GM18861 (cell line): ENCODE measurements around the gene TXNRD1.
A peak's percentile ranks its signal among the peaks of the same experiment; 100 is the strongest.
"Not testable (repeated sequence)": the region's sequence is repeated elsewhere in the genome, so short reads cannot be mapped to it uniquely, and the experiment has no call there.

Experiments
- ATAC-seq: cut with Tn5 transposase; IDR thresholded peaks from one replicate; pipeline ENCODE4 v1.9.1; 2021; ENCODE audit not compliant: unreplicated experiment

TXNRD1 gene

GRCh38 chr12:104215638-104216297 lies at the start of gene TXNRD1:
TXNRD1 (plus strand) TSS chr12:104215779; CDS start chr12:104215803, 24 bp downstream.
- peak; percentile 91 for ATAC-seq

- ATAC-seq: no peak
Measured at GRCh38 chr12:104165801-104166200, 49.8 kb upstream of the TXNRD1 start.

DNA sequence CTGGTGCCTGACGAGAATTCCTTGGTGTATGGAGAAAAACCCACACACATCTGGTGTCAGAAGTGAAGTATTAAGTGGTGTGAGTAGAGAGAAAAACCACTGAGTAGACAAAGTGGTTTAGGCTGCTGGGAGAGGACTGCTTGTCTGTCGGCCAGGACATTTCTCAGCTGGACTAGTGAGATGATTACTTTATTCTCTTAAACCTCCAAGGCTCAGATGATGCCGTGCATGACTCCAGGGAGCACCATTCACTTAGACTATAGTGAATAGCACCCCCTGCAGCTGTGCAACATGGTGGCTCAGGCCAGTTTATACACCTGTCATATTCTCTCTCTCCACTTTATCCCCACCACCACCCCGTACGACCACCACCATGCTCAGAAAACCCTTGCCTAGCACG lies 49.1 kb upstream of the TXNRD1 start:
- no peak for ATAC-seq

DNA sequence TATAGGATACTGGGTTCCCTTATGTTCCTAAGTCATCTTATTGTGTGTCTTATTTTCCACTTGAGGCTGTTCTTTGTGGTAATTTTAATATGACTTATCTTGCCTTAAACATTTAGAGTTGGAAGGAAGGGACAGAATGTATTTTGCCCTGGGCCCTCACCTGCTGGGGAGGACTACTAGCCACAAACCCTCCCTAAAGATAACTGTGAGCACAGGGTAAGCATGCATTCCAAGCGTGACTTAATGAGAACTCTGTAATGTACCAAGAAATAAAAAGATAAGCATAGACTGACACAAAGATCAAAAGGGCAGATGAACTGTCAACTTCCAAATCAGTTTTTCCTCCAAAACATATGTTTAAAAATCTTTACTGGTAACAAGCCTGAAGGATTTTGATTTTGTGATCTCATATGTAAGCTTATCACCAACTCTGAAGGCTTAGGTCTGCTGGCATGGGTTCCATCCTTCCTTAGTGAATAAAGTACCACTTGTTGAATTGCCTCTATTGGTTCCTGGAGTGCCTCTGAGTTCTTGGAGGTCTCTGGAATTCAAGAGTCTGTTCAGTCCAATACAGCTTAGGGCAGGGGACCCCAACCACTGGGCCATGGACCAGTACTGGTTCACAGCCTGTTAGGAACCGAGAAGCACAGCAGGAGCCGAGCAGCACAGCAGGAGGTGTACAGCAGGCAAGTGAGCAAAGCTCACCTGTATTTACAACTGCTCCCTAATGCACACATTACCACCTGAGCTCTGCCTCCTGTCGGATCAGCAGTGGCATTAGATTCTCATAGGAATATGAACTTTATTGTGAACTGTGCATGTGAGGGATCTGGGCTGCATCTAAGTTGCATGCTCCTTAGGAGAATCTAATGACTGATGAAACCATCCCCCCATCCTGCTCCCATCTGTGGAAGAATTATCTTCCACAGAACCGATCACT lies 47.8 kb upstream of the TXNRD1 start:
- ATAC-seq: no peak

DNA sequence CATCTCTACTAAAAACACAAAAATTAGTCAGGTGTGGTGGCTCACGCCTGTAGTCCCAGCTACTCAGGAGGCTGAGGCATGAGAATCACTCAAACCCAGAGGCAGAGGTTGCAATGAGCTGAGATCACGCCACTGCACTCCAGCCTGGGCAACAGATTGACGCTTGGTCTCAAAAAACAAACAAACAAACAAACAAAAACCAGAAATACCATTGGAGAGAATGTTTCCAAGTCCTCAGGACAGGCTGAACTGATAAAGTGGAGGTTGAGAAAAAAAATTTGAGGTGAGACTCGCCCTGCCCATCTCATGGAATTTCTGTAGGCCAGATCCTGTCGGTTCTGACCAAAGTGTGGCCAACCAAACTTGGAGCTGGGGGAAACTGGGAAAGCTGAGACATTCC lies 47.0 kb upstream of the TXNRD1 start:
- ATAC-seq: no peak

GRCh38 chr12:104171785-104172569 lies 43.6 kb upstream of the TXNRD1 start:
- ATAC-seq: no peak

GRCh38 chr12:104172570-104172947 lies 43.0 kb upstream of the TXNRD1 start:
- no peak for ATAC-seq

DNA sequence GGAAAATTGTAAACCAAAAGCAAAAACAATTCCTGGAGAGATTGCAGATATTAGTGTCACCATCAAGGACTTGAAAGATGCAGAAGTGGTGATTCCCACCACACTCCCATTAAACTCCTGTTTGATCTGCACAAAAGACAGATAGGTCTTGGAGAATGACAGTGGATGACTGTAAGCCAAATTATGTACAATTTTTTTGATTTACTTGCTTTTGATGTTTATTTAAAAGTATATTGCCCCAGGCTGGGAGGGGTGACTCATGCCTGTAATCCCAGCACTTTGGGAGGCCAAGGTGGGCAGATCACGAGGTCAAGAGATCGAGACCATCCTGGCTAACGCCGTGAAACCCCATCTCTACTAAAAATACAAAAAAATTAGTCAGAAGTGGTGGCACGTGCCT lies 41.8 kb upstream of the TXNRD1 start:
- ATAC-seq: not testable (repeated sequence)

GRCh38 chr12:104175726-104176247 lies 39.8 kb upstream of the TXNRD1 start:
- ATAC-seq: no peak

DNA sequence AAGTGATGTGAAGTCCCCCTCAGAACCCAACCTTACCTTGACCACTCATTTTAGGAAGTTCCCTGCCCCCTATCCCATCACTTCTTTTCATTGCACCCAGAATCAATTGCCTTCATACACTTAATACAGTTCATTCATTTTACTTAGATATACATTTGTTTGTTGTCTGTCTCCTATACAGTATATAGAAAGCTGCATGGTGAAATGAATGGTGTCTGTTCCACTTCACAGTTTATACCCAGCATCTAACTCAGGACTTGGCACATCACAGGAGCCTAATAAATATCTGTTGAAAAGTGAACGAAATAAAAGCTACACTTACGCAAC lies 38.3 kb upstream of the TXNRD1 start:
- ATAC-seq: no peak

DNA sequence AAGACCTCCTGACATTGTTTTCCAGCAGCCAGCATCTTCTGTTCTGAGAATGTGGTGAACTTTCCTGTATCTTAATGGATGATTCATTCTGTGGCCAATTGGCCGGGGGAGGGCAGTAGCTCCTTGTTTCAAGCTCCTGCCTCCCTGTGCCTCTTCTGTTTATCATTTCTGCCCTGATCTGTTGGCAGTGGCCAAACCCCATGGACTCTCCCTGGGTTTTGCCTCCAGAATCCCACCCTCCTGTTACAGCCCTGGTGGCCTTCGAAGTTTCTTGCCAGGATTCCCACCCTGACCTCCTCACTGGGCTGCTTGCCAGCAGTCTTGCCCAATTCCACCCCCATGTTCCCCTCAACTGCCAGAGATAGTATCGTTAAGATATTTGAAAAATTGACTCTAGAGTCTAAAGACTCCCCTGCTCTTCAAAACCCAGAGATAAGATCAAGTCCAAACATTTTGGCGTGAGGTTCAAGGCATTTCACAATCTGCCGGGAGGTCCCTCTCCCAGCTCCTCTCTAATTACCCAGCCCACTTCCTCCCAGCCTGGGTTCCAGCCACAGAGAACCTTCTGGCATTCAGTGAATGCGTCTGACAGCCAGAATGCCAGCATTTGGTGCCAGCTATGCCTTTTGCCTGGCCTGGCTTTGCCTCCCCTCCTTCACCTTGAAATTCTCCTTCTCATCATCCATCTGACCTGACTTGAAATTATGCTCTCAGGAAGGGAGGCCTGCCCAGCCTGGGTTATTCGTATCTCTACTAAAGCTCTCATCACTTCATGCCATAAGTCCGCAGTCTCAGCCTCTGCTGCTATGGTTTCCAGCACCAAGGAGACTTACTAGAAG lies 37.7 kb upstream of the TXNRD1 start:
- no peak for ATAC-seq

- ATAC-seq: no peak
Measured at GRCh38 chr12:104180374-104180773, 35.2 kb upstream of the TXNRD1 start.

GRCh38 chr12:104181313-104181712 lies 34.3 kb upstream of the TXNRD1 start:
- no peak for ATAC-seq

DNA sequence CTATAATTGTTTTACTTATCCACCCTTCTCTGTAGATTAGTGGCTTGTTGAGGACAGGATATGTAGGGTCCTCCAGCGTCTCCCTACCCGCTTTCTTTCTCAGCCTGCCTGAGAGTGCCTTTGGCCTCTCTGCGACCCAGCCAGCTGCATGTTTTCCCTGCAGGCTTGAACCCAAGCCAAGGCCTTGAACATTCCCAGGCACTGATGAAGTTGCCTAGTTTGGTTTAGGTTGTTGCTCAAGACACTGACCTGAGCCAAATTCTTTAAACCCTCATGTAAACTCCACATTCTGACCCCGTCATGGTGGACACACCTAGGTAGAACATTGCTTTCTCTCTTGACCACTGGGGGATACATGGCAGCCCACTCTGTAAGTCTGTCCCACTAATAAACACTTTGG lies 33.4 kb upstream of the TXNRD1 start:
- ATAC-seq: no peak

DNA sequence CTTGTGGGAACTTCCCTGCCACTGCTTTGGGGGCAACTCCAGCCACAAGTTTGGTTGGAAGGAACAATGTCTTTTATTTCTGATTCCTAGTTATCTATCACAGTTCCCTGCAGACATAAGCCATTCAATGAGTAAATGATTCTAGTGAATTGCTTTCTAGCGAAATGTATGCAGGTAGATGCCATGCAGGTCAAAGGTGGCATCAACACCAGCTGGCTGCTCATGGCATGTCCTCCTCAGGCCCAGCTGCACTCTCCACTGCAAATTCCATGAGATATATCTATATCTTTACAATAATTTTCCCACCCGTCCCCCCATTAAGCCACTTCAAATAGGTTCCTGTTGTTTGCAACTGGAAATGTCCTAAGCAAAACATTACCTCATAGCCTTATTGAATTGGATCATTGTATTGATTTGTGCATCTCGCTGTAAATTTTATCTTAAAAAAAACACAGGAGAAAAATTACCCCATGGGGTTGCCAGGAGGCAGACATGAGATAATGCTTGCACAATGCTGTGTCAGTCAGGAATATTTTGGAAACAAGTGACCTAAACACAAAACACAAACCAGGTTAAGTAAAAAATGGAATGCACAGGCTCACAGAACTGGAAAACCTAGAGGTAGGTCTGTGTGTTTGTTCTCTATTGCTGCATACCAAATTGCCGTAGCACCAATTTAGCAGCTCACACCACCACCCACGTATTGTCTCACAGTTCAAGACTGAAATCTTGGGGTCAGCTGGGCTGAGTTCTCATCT lies 32.8 kb upstream of the TXNRD1 start:
- no peak for ATAC-seq

DNA sequence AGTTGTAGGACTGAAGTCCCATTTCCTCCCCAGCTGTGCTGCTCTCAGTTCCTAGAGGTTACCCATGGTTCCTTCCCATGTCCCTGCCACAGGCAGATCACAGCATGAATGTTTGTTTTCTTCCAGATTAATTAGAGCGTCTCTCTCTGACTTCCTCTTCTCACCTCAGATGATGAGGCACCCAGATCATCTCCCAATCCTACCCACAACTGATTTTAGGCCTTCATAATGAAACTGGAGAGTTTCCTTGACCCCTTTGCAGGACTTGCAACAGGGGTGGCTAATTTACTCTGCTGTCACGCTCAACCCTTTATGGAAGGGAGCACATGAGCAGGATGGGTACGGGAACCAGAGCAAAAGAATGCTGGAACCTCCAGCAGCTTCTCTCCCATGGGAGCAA lies 32.1 kb upstream of the TXNRD1 start:
- no peak for ATAC-seq

DNA sequence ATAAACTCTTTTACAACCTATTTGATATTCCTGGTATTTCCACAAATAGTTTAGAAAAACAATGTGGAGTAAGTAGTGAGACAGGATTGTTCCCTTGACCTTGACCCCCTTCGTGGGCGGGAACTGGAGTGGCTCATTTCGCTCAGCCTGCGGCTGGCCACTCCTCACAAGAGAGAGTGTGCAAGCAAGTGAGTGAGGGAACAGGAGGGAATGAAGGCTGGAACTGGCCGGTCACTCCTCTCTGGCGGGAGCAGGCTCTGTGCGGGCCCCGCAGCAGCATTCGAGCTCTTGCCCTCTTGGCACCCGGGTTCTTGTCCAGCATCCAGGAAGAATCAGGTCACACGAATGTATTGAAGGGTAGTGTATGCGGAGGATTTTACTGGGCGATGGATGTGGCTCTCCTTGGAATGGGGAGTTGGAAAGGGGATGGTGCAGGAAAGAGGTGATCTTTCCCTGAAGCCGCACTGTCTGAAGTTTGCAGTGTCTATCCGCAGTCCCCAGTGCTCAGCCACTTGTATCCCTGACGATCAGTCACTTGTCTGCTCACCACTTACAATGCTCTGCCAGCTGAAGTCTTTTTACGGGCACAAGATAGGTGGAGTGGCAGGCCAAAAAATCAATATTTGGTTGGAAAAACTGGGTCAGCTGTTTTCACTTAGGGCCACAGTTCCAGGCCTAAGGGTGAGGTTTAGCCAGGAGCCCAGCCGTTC lies 28.0 kb upstream of the TXNRD1 start:
- no peak for ATAC-seq

GRCh38 chr12:104188534-104188933 lies 27.0 kb upstream of the TXNRD1 start:
- no peak for ATAC-seq

DNA sequence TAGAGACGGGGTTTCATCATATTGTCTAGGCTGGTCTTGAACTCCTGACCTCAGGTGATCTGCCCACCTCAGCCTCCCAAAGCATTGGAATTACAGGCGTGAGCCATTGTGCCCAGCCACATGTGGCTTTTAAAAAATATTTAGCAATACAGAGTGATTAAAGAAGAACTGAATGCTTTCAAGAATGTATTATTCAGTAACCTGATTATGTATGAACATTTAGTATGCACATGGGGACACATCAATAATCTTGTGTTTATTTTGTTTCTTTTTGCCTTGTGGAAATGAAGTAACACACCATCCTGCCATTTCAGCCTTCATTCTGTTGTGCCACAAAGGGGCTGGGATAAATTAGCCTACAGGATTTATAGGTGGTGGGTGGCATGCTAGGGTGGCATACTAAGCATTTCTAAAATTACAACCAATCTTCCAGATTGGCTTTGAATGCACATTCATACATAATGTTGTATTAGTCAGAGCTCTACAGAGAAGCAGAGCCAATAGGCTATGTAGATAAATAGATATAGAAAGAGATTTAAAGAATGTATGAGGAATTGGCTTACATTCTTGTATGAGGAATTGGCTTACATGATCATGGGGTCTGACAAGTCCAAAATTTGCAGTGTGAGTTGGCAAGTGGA lies 25.5 kb upstream of the TXNRD1 start:
- ATAC-seq: no peak
